ENCODE data around the gene PKIG. TPM values are rescaled to one million over a fixed set of nuclear protein-coding genes. Genes with fewer than 3 reads are reported as not detected.

PKIG gene
- polyA plus RNA-seq: 10 to 100 TPM; 16.3 to 47.8 (median 36.6) TPM
- long read RNA-seq, donor 1, transcript PKIG-206 (5 exons, 1,338 nt): minor isoform, 5 of 40 reads
- long read RNA-seq, donor 1, transcript PKIG-207 (4 exons, 1,191 nt): major isoform, 28 of 40 reads
- long read RNA-seq, donor 1, transcript PKIG-202 (4 exons, 1,180 nt): minor isoform, 5 of 40 reads
- long read RNA-seq, donor 1, partial matches to known transcripts: 0 of 40 reads
- long read RNA-seq, donor 1, other reads (novel, unspliced or antisense): 0 of 40 reads
- long read RNA-seq, donor 2, transcript PKIG-207 (4 exons, 1,191 nt): major isoform, 6 of 26 reads
- long read RNA-seq, donor 2, partial matches to known transcripts: 5 of 26 reads
- long read RNA-seq, donor 2, other reads (novel, unspliced or antisense): 13 of 26 reads
- long read RNA-seq, donor 3, transcript PKIG-202 (4 exons, 1,180 nt): minor isoform, 5 of 38 reads
- long read RNA-seq, donor 3, transcript PKIG-207 (4 exons, 1,191 nt): major isoform, 20 of 38 reads
- long read RNA-seq, donor 3, partial matches to known transcripts: 9 of 38 reads
- long read RNA-seq, donor 3, other reads (novel, unspliced or antisense): 0 of 38 reads
- long read RNA-seq, donor 4, partial matches to known transcripts: 0 of 2 reads
- long read RNA-seq, donor 4, other reads (novel, unspliced or antisense): 0 of 2 reads
- long read RNA-seq, donor 5, partial matches to known transcripts: 0 of 5 reads
- long read RNA-seq, donor 5, other reads (novel, unspliced or antisense): 0 of 5 reads
- long read RNA-seq, donor 6, transcript PKIG-207 (4 exons, 1,191 nt): major isoform, 13 of 28 reads
- long read RNA-seq, donor 6, partial matches to known transcripts: 0 of 28 reads
- long read RNA-seq, donor 6, other reads (novel, unspliced or antisense): 8 of 28 reads
- long read RNA-seq, donor 7, transcript PKIG-207 (4 exons, 1,191 nt): major isoform, 39 of 75 reads
- long read RNA-seq, donor 7, transcript PKIG-202 (4 exons, 1,180 nt): minor isoform, 26 of 75 reads
- long read RNA-seq, donor 7, transcript PKIG-206 (5 exons, 1,338 nt): minor isoform, 6 of 75 reads
- long read RNA-seq, donor 7, partial matches to known transcripts: 0 of 75 reads
- long read RNA-seq, donor 7, other reads (novel, unspliced or antisense): 0 of 75 reads
- long read RNA-seq, donor 8, partial matches to known transcripts: 10 of 11 reads
- long read RNA-seq, donor 8, other reads (novel, unspliced or antisense): 0 of 11 reads
- long read RNA-seq, donor 9, partial matches to known transcripts: 0 of 4 reads
- long read RNA-seq, donor 9, other reads (novel, unspliced or antisense): 0 of 4 reads
- long read RNA-seq, donor 10, transcript PKIG-207 (4 exons, 1,191 nt): major isoform, 14 of 26 reads
- long read RNA-seq, donor 10, transcript PKIG-202 (4 exons, 1,180 nt): minor isoform, 11 of 26 reads
- long read RNA-seq, donor 10, partial matches to known transcripts: 0 of 26 reads
- long read RNA-seq, donor 10, other reads (novel, unspliced or antisense): 0 of 26 reads

DNA sequence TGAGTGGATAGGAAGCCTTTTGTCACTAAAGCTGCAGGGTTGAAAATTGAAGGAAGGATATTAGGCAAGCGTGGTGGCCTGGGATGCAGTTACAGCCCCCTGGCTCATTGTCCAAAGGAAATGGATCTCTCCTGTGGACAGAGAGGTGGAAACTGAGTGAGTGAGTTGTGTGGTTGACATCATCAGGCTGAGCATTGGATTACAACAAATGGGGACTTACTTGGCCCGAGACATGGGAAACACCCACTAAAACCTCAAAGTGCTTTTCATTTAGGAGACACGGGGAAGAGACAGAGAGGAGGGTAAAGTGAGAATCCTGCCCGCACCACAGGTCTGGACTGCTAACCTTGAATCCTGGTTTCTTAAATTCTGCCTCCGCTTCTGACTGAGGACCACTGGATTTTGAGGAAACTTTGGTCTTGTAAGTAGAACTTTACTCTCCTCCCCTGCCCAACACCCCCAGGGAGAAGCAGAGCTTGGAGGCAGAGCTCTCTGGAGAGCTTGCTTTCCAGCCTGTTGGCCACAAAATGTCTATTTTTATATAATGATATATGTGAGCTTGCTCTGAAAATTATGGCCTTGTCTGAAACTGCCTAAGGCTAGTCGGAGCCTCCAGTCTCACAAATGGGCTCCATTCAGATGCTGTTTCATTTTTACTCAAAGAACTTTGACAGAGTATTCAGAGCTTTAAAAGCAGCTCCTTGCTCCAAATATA is at the start of gene PKIG:
Gene PKIG, plus strand, starts transcription at position 269 of the 715 bp plus-strand sequence. CDS start 31,978 bp downstream, outside the sequence.
- 49 to 81% (median 80%) methylated on average over 6 of the region's 6 CpGs for WGBS, 3 donors
- no peak for FAIRE-seq
- Histone ChIP-seq H3K36me3 (ENCODE audit: control insufficient read depth in 3 of 3, insufficient read depth in 2 of 3, low read depth in 1 of 3, low read length in 3 of 3) (no peaks in the 10 kb centered on the region), H3K27me3 (ENCODE audit: control insufficient read depth in 3 of 3, insufficient read depth in 3 of 3, low read length in 3 of 3) (no peaks in the 10 kb centered on the region), H3K4me3 (ENCODE audit: low read depth in 1 of 3, low read length in 3 of 3) (peak within 1 kb of the TSS in 1 of 3 donors; percentile 16), H3K4me1 (ENCODE audit: control insufficient read depth in 3 of 3, insufficient read depth in 2 of 3, low read depth in 1 of 3, low read length in 2 of 3) (peaks cover 0 to 5% (median 4%) of the 10 kb centered on the region in 3 donors), H3K9me3 (ENCODE audit: control insufficient read depth in 2 of 2, insufficient read depth in 1 of 2, low read depth in 1 of 2, low read length in 1 of 2) (no peaks in the 10 kb centered on the region), H3K27ac (ENCODE audit: low read depth in 1 of 3, low read length in 2 of 3) (peak within 1 kb of the TSS in 2 of 3 donors; percentile 29 to 95)
- DNase-seq: no peak

DNA sequence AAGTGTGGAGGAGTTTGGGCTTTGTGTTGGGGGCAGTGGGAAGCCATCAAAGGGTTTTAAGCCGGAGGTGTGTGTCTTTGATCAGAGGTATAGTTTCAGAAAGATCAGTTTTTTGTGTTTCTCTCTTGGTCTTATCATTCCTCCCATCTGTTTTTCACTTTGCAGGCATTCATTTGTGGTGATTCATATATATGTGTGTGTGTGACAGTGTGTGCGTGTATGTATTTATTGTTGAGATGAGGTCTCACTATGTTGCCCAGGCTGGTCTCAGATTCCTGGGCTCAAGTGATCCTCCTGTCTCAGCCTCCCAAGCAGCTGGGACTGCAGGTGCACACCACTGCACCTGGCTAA is 49.4 kb upstream of the PKIG start:
- Histone ChIP-seq H3K4me3 (ENCODE audit: low read depth in 1 of 3, low read length in 3 of 3) (peak overlapping the region in 1 of 3 donors; percentile 85), H3K9me3 (ENCODE audit: control insufficient read depth in 2 of 2, insufficient read depth in 1 of 2, low read depth in 1 of 2, low read length in 1 of 2) (no peaks in the 10 kb centered on the region), H3K36me3 (ENCODE audit: control insufficient read depth in 3 of 3, insufficient read depth in 2 of 3, low read depth in 1 of 3, low read length in 3 of 3) (no peaks in the 10 kb centered on the region), H3K4me1 (ENCODE audit: control insufficient read depth in 3 of 3, insufficient read depth in 2 of 3, low read depth in 1 of 3, low read length in 2 of 3) (peaks cover 0 to 10% (median 0%) of the 10 kb centered on the region in 3 donors), H3K27ac (ENCODE audit: low read depth in 1 of 3, low read length in 2 of 3) (peak overlapping the region in 1 of 3 donors; percentile 11), H3K27me3 (ENCODE audit: control insufficient read depth in 3 of 3, insufficient read depth in 3 of 3, low read length in 3 of 3) (no peaks in the 10 kb centered on the region)
- FAIRE-seq (no peak), DNase-seq (no peak)
- 71 to 83% (median 78%) methylated on average over 2 of the region's 2 CpGs for WGBS, 3 donors

GRCh38 chr20:44533928-44534327 is 48.5 kb upstream of the PKIG start:
- Histone ChIP-seq H3K4me3 (ENCODE audit: low read depth in 1 of 3, low read length in 3 of 3) (no peak overlapping the region), H3K36me3 (ENCODE audit: control insufficient read depth in 3 of 3, insufficient read depth in 2 of 3, low read depth in 1 of 3, low read length in 3 of 3) (no peaks in the 10 kb centered on the region), H3K9me3 (ENCODE audit: control insufficient read depth in 2 of 2, insufficient read depth in 1 of 2, low read depth in 1 of 2, low read length in 1 of 2) (no peaks in the 10 kb centered on the region), H3K4me1 (ENCODE audit: control insufficient read depth in 3 of 3, insufficient read depth in 2 of 3, low read depth in 1 of 3, low read length in 2 of 3) (peaks cover 0 to 10% (median 0%) of the 10 kb centered on the region in 3 donors), H3K27ac (ENCODE audit: low read depth in 1 of 3, low read length in 2 of 3) (no peak overlapping the region), H3K27me3 (ENCODE audit: control insufficient read depth in 3 of 3, insufficient read depth in 3 of 3, low read length in 3 of 3) (no peaks in the 10 kb centered on the region)
- DNase-seq (no peak), FAIRE-seq (no peak)
- 79 to 87% (median 80%) methylated on average over 4 of the region's 4 CpGs for WGBS, 3 donors

DNA sequence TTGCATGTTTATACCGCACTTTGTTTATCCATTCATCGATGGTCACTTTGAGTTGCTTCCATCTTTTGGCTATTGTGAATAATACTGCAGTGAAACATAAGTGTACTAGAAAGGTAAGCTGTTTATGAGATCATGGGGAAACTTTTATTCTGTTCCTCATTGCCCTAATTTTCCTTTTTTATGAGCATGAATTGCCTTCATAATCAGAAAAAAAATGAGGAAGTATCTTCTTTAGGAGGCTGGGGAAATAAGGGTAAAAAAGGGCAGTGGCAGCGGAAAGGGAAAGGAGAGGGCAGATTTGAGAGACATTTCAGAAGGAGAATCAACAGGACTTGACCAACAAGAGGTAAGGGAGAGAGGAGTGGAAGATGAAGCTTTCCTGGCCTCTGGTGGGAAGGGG is 46.2 kb upstream of the PKIG start:
- Histone ChIP-seq H3K36me3 (ENCODE audit: control insufficient read depth in 3 of 3, insufficient read depth in 2 of 3, low read depth in 1 of 3, low read length in 3 of 3) (no peaks in the 10 kb centered on the region), H3K4me3 (ENCODE audit: low read depth in 1 of 3, low read length in 3 of 3) (no peak overlapping the region), H3K27ac (ENCODE audit: low read depth in 1 of 3, low read length in 2 of 3) (peak overlapping the region in 1 of 3 donors; percentile 3), H3K4me1 (ENCODE audit: control insufficient read depth in 3 of 3, insufficient read depth in 2 of 3, low read depth in 1 of 3, low read length in 2 of 3) (peaks cover 0 to 8% (median 0%) of the 10 kb centered on the region in 3 donors), H3K27me3 (ENCODE audit: control insufficient read depth in 3 of 3, insufficient read depth in 3 of 3, low read length in 3 of 3) (no peaks in the 10 kb centered on the region), H3K9me3 (ENCODE audit: control insufficient read depth in 2 of 2, insufficient read depth in 1 of 2, low read depth in 1 of 2, low read length in 1 of 2) (no peaks in the 10 kb centered on the region)
- DNase-seq (no peak), FAIRE-seq (no peak)
- 81 to 96% (median 90%) methylated on average over 3 of the region's 3 CpGs for WGBS, 3 donors

GRCh38 chr20:44537993-44538392 is 44.4 kb upstream of the PKIG start:
- Histone ChIP-seq H3K4me1 (ENCODE audit: control insufficient read depth in 3 of 3, insufficient read depth in 2 of 3, low read depth in 1 of 3, low read length in 2 of 3) (peaks cover 0 to 4% (median 0%) of the 10 kb centered on the region in 3 donors), H3K36me3 (ENCODE audit: control insufficient read depth in 3 of 3, insufficient read depth in 2 of 3, low read depth in 1 of 3, low read length in 3 of 3) (no peaks in the 10 kb centered on the region), H3K27ac (ENCODE audit: low read depth in 1 of 3, low read length in 2 of 3) (no peak overlapping the region), H3K4me3 (ENCODE audit: low read depth in 1 of 3, low read length in 3 of 3) (no peak overlapping the region), H3K27me3 (ENCODE audit: control insufficient read depth in 3 of 3, insufficient read depth in 3 of 3, low read length in 3 of 3) (no peaks in the 10 kb centered on the region), H3K9me3 (ENCODE audit: control insufficient read depth in 2 of 2, insufficient read depth in 1 of 2, low read depth in 1 of 2, low read length in 1 of 2) (no peaks in the 10 kb centered on the region)
- DNase-seq: no peak
- FAIRE-seq: no peak
- WGBS, 3 donors: 83 to 97% (median 88%) methylated on average over 1 of the region's 1 CpG

DNA sequence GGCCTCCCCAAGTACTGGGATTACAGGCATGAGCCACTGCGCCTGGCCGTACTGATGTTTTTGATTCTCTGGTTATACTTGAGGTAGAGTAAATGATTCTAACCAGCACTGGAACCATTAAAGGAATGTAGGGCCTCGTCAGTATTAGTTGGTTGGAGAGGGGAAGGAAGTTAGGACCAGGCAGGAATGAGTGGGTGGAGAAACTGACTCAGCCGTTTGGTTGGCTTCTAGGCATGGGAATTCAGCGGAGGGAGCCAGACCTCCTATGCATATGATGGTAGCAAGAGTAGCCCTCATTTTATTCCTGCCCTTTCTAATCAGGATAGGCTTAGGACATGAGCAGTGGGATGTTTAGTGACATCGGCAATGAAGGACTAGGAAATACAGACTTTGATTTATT is 41.5 kb upstream of the PKIG start:
- no peak overlapping the region for H3K4me3 ChIP-seq (ENCODE audit: low read depth in 1 of 3, low read length in 3 of 3)
- no peaks in the 10 kb centered on the region for H3K9me3 ChIP-seq (ENCODE audit: control insufficient read depth in 2 of 2, insufficient read depth in 1 of 2, low read depth in 1 of 2, low read length in 1 of 2)
- no peak overlapping the region for H3K27ac ChIP-seq (ENCODE audit: low read depth in 1 of 3, low read length in 2 of 3)
- DNase-seq (no peak), FAIRE-seq (no peak)
- peaks cover 0 to 3% (median 0%) of the 10 kb centered on the region in 3 donors for H3K4me1 ChIP-seq (ENCODE audit: control insufficient read depth in 3 of 3, insufficient read depth in 2 of 3, low read depth in 1 of 3, low read length in 2 of 3)
- H3K36me3 ChIP-seq (ENCODE audit: control insufficient read depth in 3 of 3, insufficient read depth in 2 of 3, low read depth in 1 of 3, low read length in 3 of 3): no peaks in the 10 kb centered on the region
- no peaks in the 10 kb centered on the region for H3K27me3 ChIP-seq (ENCODE audit: control insufficient read depth in 3 of 3, insufficient read depth in 3 of 3, low read length in 3 of 3)
- WGBS, 3 donors: 77 to 88% (median 86%) methylated on average over 6 of the region's 6 CpGs

DNA sequence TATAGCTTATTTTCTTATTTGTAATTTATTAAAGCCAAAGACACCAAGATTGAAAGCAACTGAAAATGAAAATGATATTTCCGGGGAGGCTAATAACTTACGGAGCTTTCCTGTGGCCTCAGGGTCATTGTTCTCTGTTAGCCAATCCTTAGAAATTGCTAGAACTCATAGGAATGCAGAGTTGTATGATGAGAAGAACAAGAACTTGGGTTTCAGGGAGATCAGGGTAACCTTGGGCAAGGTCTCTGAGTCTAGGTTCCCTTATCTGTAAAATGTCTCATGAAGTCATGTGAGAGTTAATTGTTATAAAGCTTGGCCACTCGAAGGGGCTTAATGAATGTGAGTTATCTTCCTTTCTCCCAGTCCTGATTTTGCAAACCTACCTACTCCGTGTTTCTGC is 40.4 kb upstream of the PKIG start:
- Histone ChIP-seq H3K36me3 (ENCODE audit: control insufficient read depth in 3 of 3, insufficient read depth in 2 of 3, low read depth in 1 of 3, low read length in 3 of 3) (no peaks in the 10 kb centered on the region), H3K9me3 (ENCODE audit: control insufficient read depth in 2 of 2, insufficient read depth in 1 of 2, low read depth in 1 of 2, low read length in 1 of 2) (no peaks in the 10 kb centered on the region), H3K4me3 (ENCODE audit: low read depth in 1 of 3, low read length in 3 of 3) (peak overlapping the region in 1 of 3 donors; percentile 5), H3K4me1 (ENCODE audit: control insufficient read depth in 3 of 3, insufficient read depth in 2 of 3, low read depth in 1 of 3, low read length in 2 of 3) (peaks cover 0 to 3% (median 0%) of the 10 kb centered on the region in 3 donors), H3K27ac (ENCODE audit: low read depth in 1 of 3, low read length in 2 of 3) (peak overlapping the region in 2 of 3 donors; percentile 21 to 70), H3K27me3 (ENCODE audit: control insufficient read depth in 3 of 3, insufficient read depth in 3 of 3, low read length in 3 of 3) (no peaks in the 10 kb centered on the region)
- FAIRE-seq (no peak), DNase-seq (peak in 1 of 2 donors; percentile 77)
- WGBS, 3 donors: 26 to 44% (median 30%) methylated on average over 4 of the region's 4 CpGs
